Thyroid gland (tissue), 4 donors: ENCODE results near the gene HACD2.

Source experiments
- POLR2A ChIP-seq, 2 donors: fragments of 450-650 bp; IDR thresholded peaks; one replicate each; pipeline ENCODE4 v1.6.1; 2017; ENCODE audit warnings: antibody characterized with exemption in 2 of 2, mild to moderate bottlenecking in 2 of 2, moderate library complexity in 1 of 2
- TF ChIP-seq, protein P1 (sequence below), 6 experiments: fragments of 200-600 bp in 3 of 6; fragments of 450-650 bp in 3 of 6; sonication (generic) in 3 of 6; IDR thresholded peaks; one replicate each; pipeline ENCODE4 v1.5.1; 2016 to 2019; ENCODE audit warnings: antibody characterized with exemption in 6 of 6, mild to moderate bottlenecking in 2 of 6, inconsistent platforms in 1 of 6, moderate library complexity in 1 of 6

DNA sequence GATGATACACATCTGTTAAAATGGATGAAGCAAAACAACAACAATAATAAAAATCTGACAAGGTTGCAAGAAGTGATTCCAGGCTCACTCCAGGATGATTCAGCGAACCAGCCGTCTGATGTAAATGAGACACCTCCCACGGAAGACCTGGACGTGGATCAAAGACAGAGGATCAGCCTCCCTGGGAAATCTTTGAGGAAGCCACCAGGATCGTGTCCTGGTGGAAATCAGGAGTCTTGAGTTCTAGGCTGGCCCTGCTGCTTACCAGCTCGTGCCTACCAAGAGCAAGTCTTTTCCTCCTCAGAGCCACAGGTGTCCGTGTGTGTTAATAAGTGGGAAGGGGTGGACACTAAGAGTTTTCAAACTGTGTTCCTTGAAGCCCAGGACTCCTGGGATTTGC is 120.6 kb downstream of the HACD2 start:
- TF ChIP-seq POLR2A (IDR thresholded peaks at IDR 0.05): no peak
- TF ChIP-seq, protein P1, sequence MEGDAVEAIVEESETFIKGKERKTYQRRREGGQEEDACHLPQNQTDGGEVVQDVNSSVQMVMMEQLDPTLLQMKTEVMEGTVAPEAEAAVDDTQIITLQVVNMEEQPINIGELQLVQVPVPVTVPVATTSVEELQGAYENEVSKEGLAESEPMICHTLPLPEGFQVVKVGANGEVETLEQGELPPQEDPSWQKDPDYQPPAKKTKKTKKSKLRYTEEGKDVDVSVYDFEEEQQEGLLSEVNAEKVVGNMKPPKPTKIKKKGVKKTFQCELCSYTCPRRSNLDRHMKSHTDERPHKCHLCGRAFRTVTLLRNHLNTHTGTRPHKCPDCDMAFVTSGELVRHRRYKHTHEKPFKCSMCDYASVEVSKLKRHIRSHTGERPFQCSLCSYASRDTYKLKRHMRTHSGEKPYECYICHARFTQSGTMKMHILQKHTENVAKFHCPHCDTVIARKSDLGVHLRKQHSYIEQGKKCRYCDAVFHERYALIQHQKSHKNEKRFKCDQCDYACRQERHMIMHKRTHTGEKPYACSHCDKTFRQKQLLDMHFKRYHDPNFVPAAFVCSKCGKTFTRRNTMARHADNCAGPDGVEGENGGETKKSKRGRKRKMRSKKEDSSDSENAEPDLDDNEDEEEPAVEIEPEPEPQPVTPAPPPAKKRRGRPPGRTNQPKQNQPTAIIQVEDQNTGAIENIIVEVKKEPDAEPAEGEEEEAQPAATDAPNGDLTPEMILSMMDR (IDR thresholded peaks at IDR 0.05): no peak
